Measurements from ENCODE around the gene FAM3D. TPM values are rescaled to one million over a fixed set of nuclear protein-coding genes. Genes with fewer than 3 reads are reported as not detected.
"Not testable (repeated sequence)": the region's sequence is repeated elsewhere in the genome, so short reads cannot be mapped to it uniquely, and the experiment has no call there.

The FAM3D gene, protein sequence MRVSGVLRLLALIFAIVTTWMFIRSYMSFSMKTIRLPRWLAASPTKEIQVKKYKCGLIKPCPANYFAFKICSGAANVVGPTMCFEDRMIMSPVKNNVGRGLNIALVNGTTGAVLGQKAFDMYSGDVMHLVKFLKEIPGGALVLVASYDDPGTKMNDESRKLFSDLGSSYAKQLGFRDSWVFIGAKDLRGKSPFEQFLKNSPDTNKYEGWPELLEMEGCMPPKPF
- total RNA-seq, result not detected

GRCh38 chr3:58666683-58667082 is at the start of gene FAM3D:
Gene FAM3D, minus strand, starts transcription at chr3:58666774. Its CDS starts 11,211 bp downstream, at chr3:58655563.
- CTCF ChIA-PET, result interaction anchor here (1.3 kb wide), 1 partner anchor 37 kb away, joined by 3 read pairs; no protein-coding TSS in a partner anchor

DNA sequence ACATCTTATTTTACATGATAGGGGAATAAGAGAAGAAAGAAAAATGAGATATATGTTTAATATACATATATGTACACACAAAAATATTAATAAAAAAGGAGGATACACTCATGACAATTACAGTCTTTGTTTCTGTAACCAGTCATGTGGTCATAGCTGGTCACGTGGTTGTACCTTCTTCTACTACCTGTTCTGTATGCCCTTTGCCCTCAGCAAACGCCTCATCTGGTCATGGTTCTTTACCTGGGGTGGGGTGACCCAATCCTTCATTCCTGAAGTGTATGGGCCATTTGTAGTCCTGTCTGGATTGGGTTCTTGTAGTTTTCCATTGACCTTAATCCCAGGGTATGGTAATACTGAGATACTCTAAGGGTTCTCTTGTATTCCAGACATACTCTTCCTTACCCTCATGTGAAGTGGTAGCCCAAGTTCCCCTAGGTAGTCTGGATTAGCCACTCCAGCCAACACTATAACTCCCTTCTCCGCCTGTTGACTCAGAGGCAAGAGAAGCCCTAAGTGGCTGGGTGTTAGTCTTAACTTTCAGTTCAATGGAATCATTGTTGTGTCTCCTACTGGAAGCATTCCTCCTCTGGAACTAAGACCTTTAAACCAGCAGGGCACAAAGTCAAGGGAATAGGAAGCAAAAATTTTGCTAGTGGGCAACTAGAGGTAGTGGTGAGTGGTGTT is 47.3 kb upstream of the FAM3D start:
- Mint-ChIP-seq H3K36me3 (ENCODE audit: low read depth) (no peaks in the 10 kb centered on the region), H3K4me1 (ENCODE audit: low read depth) (no peaks in the 10 kb centered on the region), H3K9me3 (ENCODE audit: insufficient read depth) (no peaks in the 10 kb centered on the region), H3K27me3 (ENCODE audit: low read depth) (no peaks in the 10 kb centered on the region), H3K4me3 (no peak overlapping the region), H3K27ac (no peak overlapping the region)
- ATAC-seq, result no peak
- ChIA-PET CTCF (no interaction called here), POLR2A (no interaction called here)
- no peak for DNase-seq

More at GRCh38 chr3:58666683-58667082, at the start of gene FAM3D:
- no peak within 1 kb of the TSS for H3K4me3 Mint-ChIP-seq
- POLR2A ChIA-PET, result no interaction called here
- no peaks in the 10 kb centered on the region for H3K4me1 Mint-ChIP-seq (ENCODE audit: low read depth)
- H3K27me3 Mint-ChIP-seq (ENCODE audit: low read depth), result no peaks in the 10 kb centered on the region
- ATAC-seq (no peak), DNase-seq (no peak)
- H3K9me3 Mint-ChIP-seq (ENCODE audit: insufficient read depth), result no peaks in the 10 kb centered on the region
- H3K36me3 Mint-ChIP-seq (ENCODE audit: low read depth), result no peaks in the 10 kb centered on the region
- H3K27ac Mint-ChIP-seq, result no peak within 1 kb of the TSS

DNA sequence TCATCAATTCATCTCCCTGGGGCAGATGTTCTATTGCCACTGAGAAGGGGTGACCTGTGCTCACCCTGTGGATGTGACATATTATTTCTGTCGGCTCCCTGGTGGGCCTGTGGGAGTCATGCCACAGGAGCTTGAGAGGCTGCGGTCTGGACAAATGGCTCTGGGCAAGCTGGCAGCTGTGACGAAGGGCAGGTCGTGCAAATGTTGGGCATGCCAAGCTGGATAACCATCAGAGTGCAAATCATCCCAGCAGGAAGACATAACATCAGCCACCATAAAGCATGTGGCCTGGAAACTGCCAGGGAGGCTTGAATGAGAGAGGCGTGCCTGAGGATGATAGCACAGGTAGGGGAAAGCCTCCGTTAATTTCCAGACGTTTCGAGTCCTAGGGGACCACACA is 45.3 kb upstream of the FAM3D start:
- no peak overlapping the region for H3K27ac Mint-ChIP-seq
- H3K4me1 Mint-ChIP-seq (ENCODE audit: low read depth), result no peaks in the 10 kb centered on the region
- ChIA-PET POLR2A (no interaction called here), CTCF (no interaction called here)
- H3K27me3 Mint-ChIP-seq (ENCODE audit: low read depth), result no peaks in the 10 kb centered on the region
- ATAC-seq, result no peak
- H3K36me3 Mint-ChIP-seq (ENCODE audit: low read depth), result no peaks in the 10 kb centered on the region
- no peak overlapping the region for H3K4me3 Mint-ChIP-seq
- no peaks in the 10 kb centered on the region for H3K9me3 Mint-ChIP-seq (ENCODE audit: insufficient read depth)
- DNase-seq, result no peak

- CTCF ChIA-PET; H3K36me3 Mint-ChIP-seq (ENCODE audit: low read depth); DNase-seq; H3K4me3 Mint-ChIP-seq; H3K27me3 Mint-ChIP-seq (ENCODE audit: low read depth); H3K27ac Mint-ChIP-seq; H3K9me3 Mint-ChIP-seq (ENCODE audit: insufficient read depth); ATAC-seq; H3K4me1 Mint-ChIP-seq (ENCODE audit: low read depth); POLR2A ChIA-PET: not testable (repeated sequence)
These were observed 42.4 kb upstream of the FAM3D start for GRCh38 chr3:58708983-58709382.

DNA sequence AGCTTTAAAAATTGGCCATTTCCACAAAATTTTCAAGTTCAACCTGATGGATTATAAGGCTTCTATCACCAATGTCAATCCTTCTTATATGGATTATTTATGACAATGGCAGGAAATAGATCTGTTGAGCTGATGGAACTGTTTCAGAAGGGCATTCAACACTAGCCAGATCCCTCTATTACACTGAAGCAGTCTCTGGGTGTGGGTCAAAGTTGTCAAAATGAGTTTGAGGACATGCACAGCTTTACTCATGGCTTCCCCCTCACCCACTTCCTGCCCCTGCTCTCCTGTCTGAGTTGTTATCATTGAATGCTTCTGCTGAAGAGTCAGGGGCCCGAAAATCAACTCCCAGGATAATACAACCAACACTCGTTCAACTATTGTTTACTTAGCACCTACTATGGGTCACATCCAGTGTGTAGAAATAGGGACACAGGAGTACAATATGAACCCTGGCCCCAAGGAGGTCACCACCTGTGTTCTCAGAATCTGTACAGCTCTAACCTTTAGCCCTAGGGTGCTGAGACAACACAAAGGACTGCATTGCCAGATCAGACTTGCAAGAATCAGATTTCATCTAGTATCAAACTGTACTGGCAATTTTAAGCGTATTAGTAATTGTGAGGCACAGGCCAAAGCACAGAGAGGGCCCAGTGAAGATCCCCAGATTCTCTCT is 41.7 kb upstream of the FAM3D start:
- DNase-seq (no peak), ATAC-seq (no peak)
- no peaks in the 10 kb centered on the region for H3K9me3 Mint-ChIP-seq (ENCODE audit: insufficient read depth)
- CTCF ChIA-PET, result no interaction called here
- POLR2A ChIA-PET, result no interaction called here
- no peak overlapping the region for H3K4me3 Mint-ChIP-seq
- H3K27ac Mint-ChIP-seq, result no peak overlapping the region
- H3K36me3 Mint-ChIP-seq (ENCODE audit: low read depth), result no peaks in the 10 kb centered on the region
- no peaks in the 10 kb centered on the region for H3K27me3 Mint-ChIP-seq (ENCODE audit: low read depth)
- H3K4me1 Mint-ChIP-seq (ENCODE audit: low read depth), result no peaks in the 10 kb centered on the region

- Mint-ChIP-seq H3K4me1 (ENCODE audit: low read depth) (no peaks in the 10 kb centered on the region), H3K36me3 (ENCODE audit: low read depth) (no peaks in the 10 kb centered on the region), H3K4me3 (no peak overlapping the region), H3K9me3 (ENCODE audit: insufficient read depth) (no peaks in the 10 kb centered on the region), H3K27ac (no peak overlapping the region), H3K27me3 (ENCODE audit: low read depth) (no peaks in the 10 kb centered on the region)
- ATAC-seq (no peak), DNase-seq (no peak)
- ChIA-PET CTCF (no interaction called here), POLR2A (no interaction called here)
These were observed 40.9 kb upstream of the FAM3D start for GRCh38 chr3:58707390-58707930.

DNA sequence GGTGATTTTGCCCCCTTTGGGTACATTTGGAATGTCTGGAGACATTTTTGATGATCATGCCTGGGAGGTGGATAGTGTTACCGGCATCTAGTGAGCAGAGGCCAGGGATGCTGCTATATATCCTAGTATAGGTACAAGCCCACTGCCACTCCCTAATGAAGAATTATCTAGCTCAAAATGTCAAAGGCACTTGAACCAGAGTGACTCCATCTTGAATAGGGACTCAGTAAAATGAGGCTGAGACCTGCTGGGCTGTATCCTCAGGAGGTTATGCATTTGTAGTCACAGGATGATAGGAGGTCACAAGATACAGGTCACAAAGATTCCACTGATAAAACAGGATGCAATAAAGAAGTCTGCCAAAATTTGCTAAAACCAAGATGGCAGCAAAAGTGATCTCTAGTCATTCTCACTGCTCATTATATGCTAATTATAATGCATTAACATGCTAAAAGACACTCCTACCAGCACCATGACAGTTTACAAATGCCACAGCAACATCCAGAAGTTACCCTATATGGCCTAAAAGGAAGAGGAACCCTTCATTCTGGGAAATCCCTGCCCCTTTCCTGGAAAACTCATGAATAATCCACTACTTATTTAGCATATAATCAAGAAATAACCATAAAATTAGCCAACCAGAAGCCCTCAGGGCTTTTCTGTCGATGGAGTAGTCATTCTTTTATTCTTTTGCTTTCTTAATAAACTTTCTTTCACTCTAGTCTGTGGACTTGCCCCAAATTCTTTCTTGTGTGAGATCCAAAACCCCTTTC is 40.0 kb upstream of the FAM3D start:
- Mint-ChIP-seq H3K4me3 (no peak overlapping the region), H3K27me3 (ENCODE audit: low read depth) (no peaks in the 10 kb centered on the region), H3K9me3 (ENCODE audit: insufficient read depth) (no peaks in the 10 kb centered on the region), H3K27ac (no peak overlapping the region), H3K36me3 (ENCODE audit: low read depth) (no peaks in the 10 kb centered on the region), H3K4me1 (ENCODE audit: low read depth) (no peaks in the 10 kb centered on the region)
- DNase-seq (no peak), ATAC-seq (no peak)
- CTCF ChIA-PET, result no interaction called here
- POLR2A ChIA-PET, result no interaction called here

DNA sequence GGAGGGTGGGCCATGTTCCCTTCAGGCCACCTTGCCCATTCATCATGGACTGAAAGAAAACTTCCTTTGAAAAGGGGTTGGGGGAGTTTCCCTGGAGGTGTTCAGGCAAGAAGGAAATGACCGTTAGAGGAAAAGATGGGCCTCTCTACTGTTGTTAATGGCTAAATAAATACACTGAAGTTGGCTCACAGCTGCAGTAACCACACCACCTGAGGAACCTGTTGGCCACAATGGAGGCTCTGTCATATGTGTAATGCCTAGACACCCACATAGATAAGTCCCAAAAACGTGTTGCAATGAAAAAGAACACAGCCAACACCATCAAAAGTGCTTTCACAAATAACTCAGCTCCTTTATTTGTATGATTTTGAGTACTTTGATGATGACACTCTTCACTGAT is 38.2 kb upstream of the FAM3D start:
- no peak for DNase-seq
- Mint-ChIP-seq H3K4me1 (ENCODE audit: low read depth) (no peaks in the 10 kb centered on the region), H3K27ac (no peak overlapping the region), H3K9me3 (ENCODE audit: insufficient read depth) (no peaks in the 10 kb centered on the region), H3K36me3 (ENCODE audit: low read depth) (no peaks in the 10 kb centered on the region), H3K4me3 (no peak overlapping the region), H3K27me3 (ENCODE audit: low read depth) (no peaks in the 10 kb centered on the region)
- ATAC-seq, result no peak
- ChIA-PET CTCF (no interaction called here), POLR2A (no interaction called here)

- H3K27me3 Mint-ChIP-seq (ENCODE audit: low read depth); POLR2A ChIA-PET; DNase-seq; H3K27ac Mint-ChIP-seq; H3K4me3 Mint-ChIP-seq; H3K9me3 Mint-ChIP-seq (ENCODE audit: insufficient read depth); H3K4me1 Mint-ChIP-seq (ENCODE audit: low read depth); H3K36me3 Mint-ChIP-seq (ENCODE audit: low read depth); ATAC-seq; CTCF ChIA-PET: not testable (repeated sequence)
These were observed 37.7 kb upstream of the FAM3D start for GRCh38 chr3:58704304-58704703.

GRCh38 chr3:58698246-58698645 is 31.7 kb upstream of the FAM3D start:
- H3K36me3 Mint-ChIP-seq (ENCODE audit: low read depth), result no peaks in the 10 kb centered on the region
- H3K4me1 Mint-ChIP-seq (ENCODE audit: low read depth), result no peaks in the 10 kb centered on the region
- DNase-seq, result no peak
- ChIA-PET POLR2A (no interaction called here), CTCF (no interaction called here)
- H3K27me3 Mint-ChIP-seq (ENCODE audit: low read depth), result no peaks in the 10 kb centered on the region
- H3K9me3 Mint-ChIP-seq (ENCODE audit: insufficient read depth), result no peaks in the 10 kb centered on the region
- H3K4me3 Mint-ChIP-seq, result no peak overlapping the region
- no peak overlapping the region for H3K27ac Mint-ChIP-seq
- no peak for ATAC-seq

DNA sequence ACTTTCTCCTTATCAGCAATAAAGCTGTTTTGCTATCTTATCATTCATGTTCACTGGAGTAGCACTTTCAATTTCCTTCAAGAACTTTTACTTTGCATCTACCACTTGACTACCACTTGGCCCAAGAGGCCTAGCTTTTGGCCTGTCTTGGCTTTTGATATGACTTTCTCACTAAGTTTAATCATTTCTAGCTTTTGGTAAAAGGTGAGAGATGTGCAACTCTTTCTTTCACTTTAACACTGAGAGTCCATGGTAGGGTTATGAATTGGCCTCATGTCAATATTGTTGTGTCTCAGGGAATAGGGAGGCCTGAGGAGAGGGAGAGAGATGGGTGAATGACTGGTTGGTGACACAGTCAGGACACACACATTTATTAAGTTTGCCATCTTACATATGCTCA is 31.0 kb upstream of the FAM3D start:
- Mint-ChIP-seq H3K36me3 (ENCODE audit: low read depth) (no peaks in the 10 kb centered on the region), H3K4me3 (no peak overlapping the region), H3K4me1 (ENCODE audit: low read depth) (no peaks in the 10 kb centered on the region), H3K9me3 (ENCODE audit: insufficient read depth) (no peaks in the 10 kb centered on the region), H3K27ac (no peak overlapping the region), H3K27me3 (ENCODE audit: low read depth) (no peaks in the 10 kb centered on the region)
- POLR2A ChIA-PET, result no interaction called here
- DNase-seq (no peak), ATAC-seq (no peak)
- CTCF ChIA-PET, result no interaction called here

- H3K4me1 Mint-ChIP-seq (ENCODE audit: low read depth); H3K27me3 Mint-ChIP-seq (ENCODE audit: low read depth); H3K9me3 Mint-ChIP-seq (ENCODE audit: insufficient read depth); ATAC-seq; DNase-seq; H3K27ac Mint-ChIP-seq; H3K4me3 Mint-ChIP-seq; POLR2A ChIA-PET; H3K36me3 Mint-ChIP-seq (ENCODE audit: low read depth): not testable (repeated sequence)
- CTCF ChIA-PET, result interaction anchor here (0.8 kb wide), 1 partner anchor 383 kb away, joined by 3 read pairs; no protein-coding TSS in a partner anchor
These were observed 30.2 kb upstream of the FAM3D start for GRCh38 chr3:58696813-58697212.
